ENCODE results near the gene TEX261. TPM values are rescaled to one million over a fixed set of nuclear protein-coding genes. Genes with fewer than 3 reads are reported as not detected.

The TEX261 gene
- total and polyA plus RNA-seq, 2 donors (not counting 3 experiments of a cell fraction or from before 2014, with no cell fraction given): 71.2 to 98.1 TPM

GRCh38 chr2:70944111-70944690 lies 50.5 kb downstream of the TEX261 start:
- H3K9ac ChIP-seq (replicated peaks; ENCODE audit: extremely low read depth, insufficient read depth, low read length): no peak overlapping the region
- CTCF ChIA-PET: interaction anchor here (0.9 to 5.8 kb wide), 3 partner anchors 24 to 155 kb away, joined by 3 to 328 read pairs (median 4); partner anchors contain the start of gene FIGLA
- no peak for FAIRE-seq

GRCh38 chr2:70943205-70943871 lies 51.3 kb downstream of the TEX261 start:
- Histone ChIP-seq H3K9me3 (replicated peaks; ENCODE audit: control insufficient read depth, insufficient read depth, low read length) (no peaks in the 10 kb centered on the region), H4K20me1 (replicated peaks; ENCODE audit: control insufficient read depth, extremely low read depth, insufficient read depth, low read length) (no peaks in the 10 kb centered on the region), H3K36me3 (ENCODE audit: control insufficient read depth in 2 of 2, extremely low read depth in 1 of 2, insufficient read depth in 2 of 2, low read length in 2 of 2) (no peaks in the 10 kb centered on the region), H3K4me2 (ENCODE audit: insufficient read depth, low read length) (no peak overlapping the region), H3K27me3 (ENCODE audit: control insufficient read depth in 2 of 2, insufficient read depth in 2 of 2, low read length in 2 of 2) (peaks cover 0 to 2% of the 10 kb centered on the region in 2 experiments), H2AFZ (ENCODE audit: low read depth, low read length) (no peak overlapping the region), H3K9ac (replicated peaks; ENCODE audit: extremely low read depth, insufficient read depth, low read length) (no peak overlapping the region), H3K4me3 (replicated peaks in 1 of 3; ENCODE audit: insufficient read depth in 1 of 3, low read depth in 1 of 3, low read length in 3 of 3) (no peak overlapping the region), H3K27ac (ENCODE audit: insufficient read depth, low read depth, low read length) (no peak overlapping the region), H3K9me1 (replicated peaks; ENCODE audit: control insufficient read depth, extremely low read depth, insufficient read depth, low read length) (no peaks in the 10 kb centered on the region), H3K4me1 (ENCODE audit: control insufficient read depth, extremely low read depth, insufficient read depth, low read length) (peaks cover 13% of the 10 kb centered on the region), H3K79me2 (ENCODE audit: control insufficient read depth, insufficient read depth, low read length) (no peaks in the 10 kb centered on the region)
- FAIRE-seq: no peak
- TF ChIP-seq MAX (IDR thresholded peaks at IDR 0.05; ENCODE audit: insufficient read depth, insufficient read length) (no peak), POLR2A (IDR thresholded peaks at IDR 0.05; ENCODE audit: low read depth, low read length) (no peak), FOS (IDR thresholded peaks at IDR 0.05; ENCODE audit: borderline replicate concordance, insufficient read depth, low read length) (no peak), CTCF (IDR thresholded peaks at IDR 0.05; ENCODE audit: extremely low read depth in 1 of 2, insufficient read depth in 1 of 2, low read depth in 1 of 2, low read length in 2 of 2) (no peak), POLR2AphosphoS5 (IDR thresholded peaks at IDR 0.05; ENCODE audit: insufficient read depth, low read depth, low read length) (no peak), GATA2 (IDR thresholded peaks at IDR 0.05; ENCODE audit: insufficient read depth, insufficient read length, low read depth, low read length) (no peak), MYC (IDR thresholded peaks at IDR 0.05; ENCODE audit: low read depth, low read length) (no peak), JUN (IDR thresholded peaks at IDR 0.05; ENCODE audit: borderline replicate concordance, insufficient read depth, insufficient read length, low read depth) (no peak), EZH2 (IDR thresholded peaks at IDR 0.05; ENCODE audit: borderline replicate concordance, low read depth, low read length, severe bottlenecking) (no peak)
- ChIA-PET POLR2A (no interaction called here), CTCF (interaction anchor here (1.4 to 5.8 kb wide), 2 partner anchors 71 to 154 kb away, joined by 4 to 328 read pairs; no protein-coding TSS in a partner anchor)
- intact Hi-C loops (cut with micrococcal nuclease) (no loop called here), dilution Hi-C loops (cut with MboI; ENCODE audit: extremely low pct_ligation_motif_present, low sequenced_read_pairs) (no loop called here)
- DNase-seq (ENCODE audit: low read depth, low spot score): no peak
- BruUV-seq (replicated peaks): no TSS peak

More at GRCh38 chr2:70944111-70944690, 50.5 kb downstream of the TEX261 start:
- dilution Hi-C loops (cut with MboI; ENCODE audit: extremely low pct_ligation_motif_present, low sequenced_read_pairs) (no loop called here), intact Hi-C loops (cut with micrococcal nuclease) (no loop called here)
- TF ChIP-seq GATA2 (IDR thresholded peaks at IDR 0.05; ENCODE audit: insufficient read depth, insufficient read length, low read depth, low read length) (no peak), EZH2 (IDR thresholded peaks at IDR 0.05; ENCODE audit: borderline replicate concordance, low read depth, low read length, severe bottlenecking) (no peak), FOS (IDR thresholded peaks at IDR 0.05; ENCODE audit: borderline replicate concordance, insufficient read depth, low read length) (no peak), POLR2AphosphoS5 (IDR thresholded peaks at IDR 0.05; ENCODE audit: insufficient read depth, low read depth, low read length) (no peak), MAX (IDR thresholded peaks at IDR 0.05; ENCODE audit: insufficient read depth, insufficient read length) (no peak)
- no TSS peak for BruUV-seq (replicated peaks)
- peaks cover 13% of the 10 kb centered on the region for H3K4me1 ChIP-seq (ENCODE audit: control insufficient read depth, extremely low read depth, insufficient read depth, low read length)
- no peaks in the 10 kb centered on the region for H3K79me2 ChIP-seq (ENCODE audit: control insufficient read depth, insufficient read depth, low read length)
- no peak for DNase-seq (ENCODE audit: low read depth, low spot score)
- H3K4me2 ChIP-seq (ENCODE audit: insufficient read depth, low read length): no peak overlapping the region
- no peaks in the 10 kb centered on the region for H4K20me1 ChIP-seq (replicated peaks; ENCODE audit: control insufficient read depth, extremely low read depth, insufficient read depth, low read length)
- H3K27me3 ChIP-seq (ENCODE audit: control insufficient read depth in 2 of 2, insufficient read depth in 2 of 2, low read length in 2 of 2): no peaks in the 10 kb centered on the region
- no peaks in the 10 kb centered on the region for H3K36me3 ChIP-seq (ENCODE audit: control insufficient read depth in 2 of 2, extremely low read depth in 1 of 2, insufficient read depth in 2 of 2, low read length in 2 of 2)
- POLR2A ChIA-PET: no interaction called here
- H3K27ac ChIP-seq (ENCODE audit: insufficient read depth, low read depth, low read length): no peak overlapping the region
- no peak overlapping the region for H2AFZ ChIP-seq (ENCODE audit: low read depth, low read length)
- no peak overlapping the region for H3K4me3 ChIP-seq (replicated peaks in 1 of 3; ENCODE audit: insufficient read depth in 1 of 3, low read depth in 1 of 3, low read length in 3 of 3)
- H3K9me3 ChIP-seq (replicated peaks; ENCODE audit: control insufficient read depth, insufficient read depth, low read length): no peaks in the 10 kb centered on the region
- no peaks in the 10 kb centered on the region for H3K9me1 ChIP-seq (replicated peaks; ENCODE audit: control insufficient read depth, extremely low read depth, insufficient read depth, low read length)

Measured in endothelial cell of umbilical vein (primary cell).